Coronary artery (tissue), 2 donors: ENCODE results near the gene PLS3.
A peak's percentile ranks its signal among the peaks of the same experiment; 100 is the strongest.
"Not testable (repeated sequence)": the region's sequence is repeated elsewhere in the genome, so short reads cannot be mapped to it uniquely, and the experiment has no call there.

Experiments used
- DNase-seq: peaks from one replicate; pipeline ENCODE4 v3.0.0-alpha.2; 2017; ENCODE audit warnings: low spot score
- H3K27ac ChIP-seq, 2 donors: fragments of 200-600 bp; sonication (generic); one replicate each; pipeline ENCODE4 v1.5.1; 2016 to 2019
- H3K4me3 ChIP-seq: fragments of 200-600 bp; sonication (generic); 2 replicates; pipeline ENCODE4 v1.5.1; 2016; ENCODE audit warnings: mild to moderate bottlenecking, moderate library complexity
- CTCF ChIP-seq: fragments of 200-600 bp; sonication (generic); IDR thresholded peaks from one replicate; pipeline ENCODE4 v1.5.1; 2019; ENCODE audit warnings: antibody characterized with exemption

Gene PLS3

GRCh38 chrX:115630204-115630603 is 69.2 kb downstream of the PLS3 start:
- TF ChIP-seq CTCF: no peak
- no peak for DNase-seq
- Histone ChIP-seq H3K27ac (peak overlapping the region in 1 of 2 donors; percentile 72), H3K4me3 (no peak overlapping the region)

GRCh38 chrX:115632455-115632854 is 71.5 kb downstream of the PLS3 start:
- DNase-seq: no peak
- Histone ChIP-seq H3K4me3 (no peak overlapping the region), H3K27ac (peak overlapping the region in 1 of 2 donors; percentile 32)
- no peak for TF ChIP-seq CTCF

- not testable (repeated sequence) for H3K4me3 ChIP-seq, DNase-seq
- peak overlapping the region; percentile 28 to 54 for H3K27ac ChIP-seq
These were observed 72.4 kb downstream of the PLS3 start for GRCh38 chrX:115633397-115633796.

- TF ChIP-seq CTCF: no peak
- Histone ChIP-seq H3K4me3 (no peak overlapping the region), H3K27ac (peak overlapping the region; percentile 1 to 55)
- no peak for DNase-seq
These were observed 78.4 kb downstream of the PLS3 start for GRCh38 chrX:115639334-115639880.

GRCh38 chrX:115642311-115642710 is 81.3 kb downstream of the PLS3 start:
- no peak for DNase-seq
- H3K4me3 ChIP-seq: no peak overlapping the region
- TF ChIP-seq CTCF: no peak
- peak overlapping the region; percentile 12 to 18 for H3K27ac ChIP-seq

GRCh38 chrX:115642895-115643530 is 82.0 kb downstream of the PLS3 start:
- Histone ChIP-seq H3K27ac (peak overlapping the region; percentile 12 to 20), H3K4me3 (no peak overlapping the region)
- DNase-seq: no peak
- peak; percentile 87 for TF ChIP-seq CTCF

- H3K27ac ChIP-seq, DNase-seq, H3K4me3 ChIP-seq: not testable (repeated sequence)
These were observed 83.4 kb downstream of the PLS3 start for GRCh38 chrX:115644397-115644796.

GRCh38 chrX:115649461-115650063 is 88.6 kb downstream of the PLS3 start:
- DNase-seq: no peak

More at GRCh38 chrX:115649461-115650063, 88.6 kb downstream of the PLS3 start:
- TF ChIP-seq CTCF: no peak
- Histone ChIP-seq H3K4me3 (no peak overlapping the region), H3K27ac (peak overlapping the region; percentile 7 to 30)
